Lung (tissue), 12 donors: ENCODE data around the gene SRC. TPM values are rescaled to one million over a fixed set of nuclear protein-coding genes. Genes with fewer than 3 reads are reported as not detected.

ENCODE experiments used
- ATAC-seq: fragments of 200-7000 bp; cut with Tn5 transposase; one replicate; pipeline ENCODE4 v1.9.1; 2020; ENCODE audit warnings: moderate number of reproducible peaks; ENCODE audit not compliant: insufficient read depth, low FRiP score
- DNase-seq, 3 donors: peaks; one replicate each; pipeline ENCODE4 v3.0.0-alpha.2; 2013 to 2017
- H3K27ac ChIP-seq, 2 donors: one replicate each; pipeline ENCODE4 v1.5.1; 2013; ENCODE audit warnings: mild to moderate bottlenecking in 2 of 2, moderate library complexity in 2 of 2, control low read depth in 1 of 2, inconsistent platforms in 1 of 2, low read depth in 1 of 2, low read length in 1 of 2
- H3K27me3 ChIP-seq, 3 donors: one replicate each; pipeline ENCODE4 v1.5.1; 2013; ENCODE audit warnings: low read length in 2 of 3; ENCODE audit not compliant: control insufficient read depth in 3 of 3, insufficient read depth in 3 of 3
- H3K36me3 ChIP-seq, 4 donors: one replicate each; pipeline ENCODE4 v1.5.1; 2013; ENCODE audit warnings: low read length in 4 of 4, mild to moderate bottlenecking in 1 of 4, moderate library complexity in 1 of 4; ENCODE audit not compliant: control insufficient read depth in 4 of 4, insufficient read depth in 4 of 4
- H3K4me1 ChIP-seq, 5 donors: one replicate each; pipeline ENCODE4 v1.5.1; 2013; ENCODE audit warnings: low read length in 5 of 5, mild to moderate bottlenecking in 2 of 5, moderate library complexity in 1 of 5; ENCODE audit not compliant: control insufficient read depth in 5 of 5, insufficient read depth in 5 of 5
- H3K4me3 ChIP-seq: one replicate; pipeline ENCODE4 v1.5.1; 2013; ENCODE audit warnings: mild to moderate bottlenecking, control low read depth, moderate library complexity
- H3K9ac ChIP-seq, 2 donors: one replicate each; pipeline ENCODE4 v1.5.1; 2013; ENCODE audit warnings: low read length in 2 of 2, control low read depth in 1 of 2; ENCODE audit not compliant: insufficient read depth in 1 of 2
- H3K9me3 ChIP-seq, 4 donors: one replicate each; pipeline ENCODE4 v1.5.1; 2013; ENCODE audit warnings: low read length in 3 of 4, mild to moderate bottlenecking in 1 of 4, moderate library complexity in 1 of 4; ENCODE audit not compliant: control insufficient read depth in 4 of 4, insufficient read depth in 3 of 4
- WGBS, 2 donors: extraction: QIAGEN DNeasy Blood & Tissue Kit; methylation state at CpG; one replicate each; pipeline ENCODE4 v1.1.7; 2013; 5-methylcytosine and 5-hydroxymethylcytosine counted together
- polyA plus RNA-seq, 2 donors: library from polyadenylated mRNA; stranded (reverse); fragments of 200-250 nt; gene quantifications; one replicate each; pipeline ENCODE4 v1.2.1, GENCODE V29; 2013
- total RNA-seq, 2 donors: library from RNA; depleted of rRNA in 1 of 2; stranded (reverse); fragments of >200 nt in 1 of 2; gene quantifications; one replicate each; pipeline ENCODE4 v1.2.1, GENCODE V29; 2014 to 2021
- TF ChIP-seq, protein P1 (sequence below): IDR thresholded peaks from 2 replicates; pipeline ENCODE4 v1.5.1; 2012; ENCODE audit warnings: mild to moderate bottlenecking; ENCODE audit errors: control extremely low read depth, extremely low read depth
- donor health status: control.
- donor health status: control.
- donor health status: Bipolar disorder and iron deficiency.
- donor health status: healthy.
- donor health status: DM: yes; HTN: yes; CAD: no.

The SRC gene
- total and polyA plus RNA-seq, 4 donors = 35.6 to 69.5 (median 50.1) TPM

GRCh38 chr20:37413023-37413334 lies 67.0 kb downstream of the SRC start:
- DNase-seq (no peak), ATAC-seq (no peak)
- Histone ChIP-seq H3K27ac (no peak overlapping the region), H3K9ac (no peak overlapping the region), H3K9me3 (peaks cover 0 to 3% (median 0%) of the 10 kb centered on the region in 4 donors), H3K36me3 (no peaks in the 10 kb centered on the region), H3K4me1 (peaks cover 0 to 35% (median 11%) of the 10 kb centered on the region in 5 donors), H3K4me3 (no peak overlapping the region), H3K27me3 (peaks cover 0 to 19% (median 6%) of the 10 kb centered on the region in 3 donors)
- TF ChIP-seq, protein P1, sequence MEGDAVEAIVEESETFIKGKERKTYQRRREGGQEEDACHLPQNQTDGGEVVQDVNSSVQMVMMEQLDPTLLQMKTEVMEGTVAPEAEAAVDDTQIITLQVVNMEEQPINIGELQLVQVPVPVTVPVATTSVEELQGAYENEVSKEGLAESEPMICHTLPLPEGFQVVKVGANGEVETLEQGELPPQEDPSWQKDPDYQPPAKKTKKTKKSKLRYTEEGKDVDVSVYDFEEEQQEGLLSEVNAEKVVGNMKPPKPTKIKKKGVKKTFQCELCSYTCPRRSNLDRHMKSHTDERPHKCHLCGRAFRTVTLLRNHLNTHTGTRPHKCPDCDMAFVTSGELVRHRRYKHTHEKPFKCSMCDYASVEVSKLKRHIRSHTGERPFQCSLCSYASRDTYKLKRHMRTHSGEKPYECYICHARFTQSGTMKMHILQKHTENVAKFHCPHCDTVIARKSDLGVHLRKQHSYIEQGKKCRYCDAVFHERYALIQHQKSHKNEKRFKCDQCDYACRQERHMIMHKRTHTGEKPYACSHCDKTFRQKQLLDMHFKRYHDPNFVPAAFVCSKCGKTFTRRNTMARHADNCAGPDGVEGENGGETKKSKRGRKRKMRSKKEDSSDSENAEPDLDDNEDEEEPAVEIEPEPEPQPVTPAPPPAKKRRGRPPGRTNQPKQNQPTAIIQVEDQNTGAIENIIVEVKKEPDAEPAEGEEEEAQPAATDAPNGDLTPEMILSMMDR = no peak
- WGBS, 2 donors = 69 to 83% methylated on average over 7 of the region's 7 CpGs

DNA sequence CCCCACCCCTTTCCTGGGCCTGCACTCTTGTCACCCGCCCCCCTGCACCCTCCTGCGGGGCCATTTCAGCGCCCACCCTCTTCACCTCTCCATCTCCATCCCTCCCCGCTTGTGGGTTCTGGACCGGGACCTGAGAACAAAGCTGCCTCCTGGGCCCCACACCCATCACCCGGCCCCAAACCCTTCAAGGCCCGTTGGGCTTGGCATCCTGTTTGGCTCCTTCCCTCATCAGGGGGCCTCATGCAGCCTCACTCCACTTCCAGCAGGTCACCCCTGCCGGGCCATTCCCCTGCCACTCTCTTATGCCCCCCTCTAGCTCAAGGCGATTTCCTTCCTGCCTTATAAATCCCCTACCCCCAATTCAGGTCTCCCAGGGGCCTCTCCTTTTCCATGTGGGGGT lies 67.4 kb downstream of the SRC start:
- WGBS, 2 donors = 41 to 62% methylated on average over 9 of the region's 9 CpGs
- H3K27me3 ChIP-seq = peaks cover 0 to 18% (median 6%) of the 10 kb centered on the region in 3 donors
- no peak overlapping the region for H3K4me3 ChIP-seq
- TF ChIP-seq, protein P1 = no peak
- peaks cover 0 to 37% (median 11%) of the 10 kb centered on the region in 5 donors for H3K4me1 ChIP-seq
- H3K9me3 ChIP-seq = peaks cover 0 to 3% (median 0%) of the 10 kb centered on the region in 4 donors
- ATAC-seq = no peak
- H3K27ac ChIP-seq = no peak overlapping the region
- no peaks in the 10 kb centered on the region for H3K36me3 ChIP-seq
- no peak overlapping the region for H3K9ac ChIP-seq
- DNase-seq = no peak

- Histone ChIP-seq H3K27ac (no peak overlapping the region), H3K9ac (no peak overlapping the region), H3K9me3 (peaks cover 0 to 3% (median 0%) of the 10 kb centered on the region in 4 donors), H3K4me1 (peaks cover 0 to 34% (median 14%) of the 10 kb centered on the region in 5 donors), H3K4me3 (no peak overlapping the region), H3K27me3 (peaks cover 0 to 7% (median 6%) of the 10 kb centered on the region in 3 donors), H3K36me3 (no peaks in the 10 kb centered on the region)
- 55 to 73% methylated on average over 29 of the region's 29 CpGs for WGBS, 2 donors
- peak; percentile 57 to 81 (median 61) for DNase-seq
- TF ChIP-seq, protein P1 = no peak
- no peak for ATAC-seq
Measured at GRCh38 chr20:37414224-37415035, 68.5 kb downstream of the SRC start.
